NT2/D1 (cell line): ENCODE measurements around the gene FLOT1.

Experiments
- YY1 ChIP-seq: IDR thresholded peaks from 2 replicates; pipeline ENCODE4 v1.6.1; 2011; ENCODE audit not compliant: insufficient read length, insufficient read depth
- ZNF274 ChIP-seq: IDR thresholded peaks from 2 replicates; pipeline ENCODE4 v1.6.1; 2011; ENCODE audit warnings: mild to moderate bottlenecking, low read depth, low read length

- TF ChIP-seq YY1 (no peak), ZNF274 (no peak)
Measured at GRCh38 chr6:30685157-30686008, 57.1 kb downstream of the FLOT1 start.
